ENCODE data around the gene SIX5.
A peak's percentile ranks its signal among the peaks of the same experiment; 100 is the strongest.

SIX5 gene

DNA sequence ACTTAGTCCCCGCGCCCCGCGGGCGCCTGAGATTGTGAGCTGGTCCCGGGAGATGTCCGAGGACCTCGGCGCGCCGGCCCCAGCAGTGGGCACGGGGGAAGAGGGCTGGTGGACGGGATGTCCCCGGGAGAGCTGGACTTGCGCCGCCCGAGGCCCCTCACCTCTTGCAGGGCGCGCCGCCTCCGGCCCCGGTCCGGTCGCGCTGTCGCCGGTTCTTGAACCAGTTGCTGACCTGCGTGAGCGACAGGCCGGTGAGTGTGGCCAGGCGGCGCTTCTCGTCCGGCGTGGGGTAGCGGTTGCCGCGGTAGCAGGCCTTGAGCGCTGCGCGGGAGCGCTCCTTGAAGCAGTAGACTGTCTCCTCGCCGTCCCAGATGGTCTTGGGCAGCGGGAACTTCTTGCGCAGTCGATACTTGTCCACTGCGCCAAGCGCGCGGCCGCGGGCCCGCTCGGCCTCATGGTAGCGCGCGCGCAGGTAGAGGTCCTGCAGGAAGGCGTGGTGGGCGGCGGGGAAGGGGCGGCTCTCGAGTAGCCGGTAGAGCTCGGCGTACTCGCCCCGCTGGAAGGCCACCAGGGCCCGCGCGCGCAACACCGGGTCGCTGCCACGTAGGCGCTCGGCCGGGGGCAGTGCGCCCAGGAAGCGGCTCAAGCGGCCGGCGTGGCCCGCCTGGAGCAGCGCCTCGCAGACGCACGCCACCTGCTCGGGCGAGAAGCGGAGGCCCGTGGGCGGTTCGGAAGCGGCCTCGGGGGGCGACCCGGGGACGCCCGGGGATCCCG, 984 bp downstream of the SIX5 start:
- Histone ChIP-seq H3K9me2 (replicated peaks; ENCODE audit: low read depth, low read length) (no peaks in the 10 kb centered on the region), H3K27me3 (ENCODE audit: insufficient read depth, low read length, poor library complexity, severe bottlenecking) (no peaks in the 10 kb centered on the region), H3K36me3 (ENCODE audit: insufficient read depth, low read length) (no peaks in the 10 kb centered on the region), H3K4me1 (ENCODE audit: insufficient read depth, low read length, poor library complexity, severe bottlenecking) (peaks cover 8% of the 10 kb centered on the region), H3K9ac (ENCODE audit: low read depth, low read length, poor library complexity, severe bottlenecking) (peak overlapping the region; percentile 89), H3F3A (ENCODE audit: low read depth) (no peaks in the 10 kb centered on the region), H4K20me1 (ENCODE audit: insufficient read depth, low read length, poor library complexity, severe bottlenecking) (no peaks in the 10 kb centered on the region), H2AFZ (ENCODE audit: low read length) (no peak overlapping the region), H3K79me2 (ENCODE audit: insufficient read depth, low read length) (peaks cover 9% of the 10 kb centered on the region), H3K4me3 (ENCODE audit: low read length, poor library complexity, severe bottlenecking) (peak overlapping the region; percentile 85), H3K9me3 (ENCODE audit: insufficient read depth, low read depth, low read length) (no peaks in the 10 kb centered on the region), H3K4me2 (ENCODE audit: low read depth, low read length, poor library complexity, severe bottlenecking) (peak overlapping the region; percentile 75)
- TF ChIP-seq EZH2phosphoT487 (IDR thresholded peaks at IDR 0.05; ENCODE audit: borderline replicate concordance): no peak
- TF ChIP-seq, protein P1, sequence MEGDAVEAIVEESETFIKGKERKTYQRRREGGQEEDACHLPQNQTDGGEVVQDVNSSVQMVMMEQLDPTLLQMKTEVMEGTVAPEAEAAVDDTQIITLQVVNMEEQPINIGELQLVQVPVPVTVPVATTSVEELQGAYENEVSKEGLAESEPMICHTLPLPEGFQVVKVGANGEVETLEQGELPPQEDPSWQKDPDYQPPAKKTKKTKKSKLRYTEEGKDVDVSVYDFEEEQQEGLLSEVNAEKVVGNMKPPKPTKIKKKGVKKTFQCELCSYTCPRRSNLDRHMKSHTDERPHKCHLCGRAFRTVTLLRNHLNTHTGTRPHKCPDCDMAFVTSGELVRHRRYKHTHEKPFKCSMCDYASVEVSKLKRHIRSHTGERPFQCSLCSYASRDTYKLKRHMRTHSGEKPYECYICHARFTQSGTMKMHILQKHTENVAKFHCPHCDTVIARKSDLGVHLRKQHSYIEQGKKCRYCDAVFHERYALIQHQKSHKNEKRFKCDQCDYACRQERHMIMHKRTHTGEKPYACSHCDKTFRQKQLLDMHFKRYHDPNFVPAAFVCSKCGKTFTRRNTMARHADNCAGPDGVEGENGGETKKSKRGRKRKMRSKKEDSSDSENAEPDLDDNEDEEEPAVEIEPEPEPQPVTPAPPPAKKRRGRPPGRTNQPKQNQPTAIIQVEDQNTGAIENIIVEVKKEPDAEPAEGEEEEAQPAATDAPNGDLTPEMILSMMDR (conservative IDR thresholded peaks at IDR 0.05; ENCODE audit: low read length): no peak

DNA sequence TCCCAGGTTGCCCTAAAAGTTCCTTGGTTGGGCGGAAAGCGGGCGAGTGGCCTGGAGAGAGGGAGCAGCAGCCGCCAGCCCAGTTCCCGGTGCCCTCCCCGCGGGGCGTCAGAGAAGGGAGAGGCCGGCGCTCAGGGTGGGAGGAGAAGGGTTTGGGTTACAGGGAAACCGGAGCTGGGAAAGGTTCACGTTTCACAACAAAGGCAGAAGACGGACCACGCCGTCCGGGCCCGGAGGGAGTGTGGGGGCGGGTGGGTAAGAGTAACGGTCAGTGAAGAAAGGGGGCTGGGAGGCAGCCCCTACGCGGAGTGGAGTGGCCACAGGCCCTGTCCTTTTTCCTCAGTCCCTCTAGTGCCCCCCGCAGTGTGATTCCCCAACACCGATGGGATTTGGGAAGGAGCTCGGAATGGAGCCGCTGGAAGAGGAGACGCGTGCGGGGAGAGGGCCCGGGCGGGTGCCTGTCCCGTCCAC, 1.6 kb downstream of the SIX5 start:
- Histone ChIP-seq H3K27me3 (ENCODE audit: insufficient read depth, low read length, poor library complexity, severe bottlenecking) (no peaks in the 10 kb centered on the region), H3K79me2 (ENCODE audit: insufficient read depth, low read length) (peaks cover 9% of the 10 kb centered on the region), H3K9me2 (replicated peaks; ENCODE audit: low read depth, low read length) (no peaks in the 10 kb centered on the region), H3K4me3 (ENCODE audit: low read length, poor library complexity, severe bottlenecking) (peak overlapping the region; percentile 85), H3K4me1 (ENCODE audit: insufficient read depth, low read length, poor library complexity, severe bottlenecking) (peaks cover 8% of the 10 kb centered on the region), H3K9me3 (ENCODE audit: insufficient read depth, low read depth, low read length) (no peaks in the 10 kb centered on the region), H3K4me2 (ENCODE audit: low read depth, low read length, poor library complexity, severe bottlenecking) (peak overlapping the region; percentile 75), H4K20me1 (ENCODE audit: insufficient read depth, low read length, poor library complexity, severe bottlenecking) (no peaks in the 10 kb centered on the region), H3K9ac (ENCODE audit: low read depth, low read length, poor library complexity, severe bottlenecking) (no peak overlapping the region), H3F3A (ENCODE audit: low read depth) (no peaks in the 10 kb centered on the region), H2AFZ (ENCODE audit: low read length) (no peak overlapping the region), H3K36me3 (ENCODE audit: insufficient read depth, low read length) (no peaks in the 10 kb centered on the region)
- no peak for TF ChIP-seq EZH2phosphoT487 (IDR thresholded peaks at IDR 0.05; ENCODE audit: borderline replicate concordance)
- TF ChIP-seq, protein P1 (conservative IDR thresholded peaks at IDR 0.05; ENCODE audit: low read length): no peak

DNA sequence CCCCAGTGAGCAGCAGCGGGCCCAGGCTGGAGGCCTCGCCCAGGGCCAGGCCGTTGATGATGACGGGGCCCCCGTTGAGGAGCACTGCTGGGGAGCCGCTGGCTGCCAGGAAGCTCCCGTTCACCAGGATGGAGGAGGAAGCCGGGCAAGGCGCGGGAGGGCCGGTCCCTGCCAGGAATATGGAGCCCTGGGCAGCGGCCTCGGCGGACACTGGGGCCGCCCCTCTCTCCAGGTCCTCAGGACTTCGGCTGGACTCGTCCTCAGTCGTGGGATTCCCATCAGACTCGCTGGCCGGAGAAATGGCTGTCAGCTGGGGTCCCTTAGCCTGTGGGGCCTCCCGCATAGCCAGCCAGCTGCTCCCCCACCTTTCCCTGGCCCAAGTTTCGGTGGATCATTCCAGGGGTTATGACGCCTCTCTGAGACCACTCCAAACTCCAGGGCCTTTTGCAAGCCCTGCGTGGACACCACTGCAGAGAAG, 2.1 kb downstream of the SIX5 start:
- Histone ChIP-seq H3K27me3 (ENCODE audit: insufficient read depth, low read length, poor library complexity, severe bottlenecking) (no peaks in the 10 kb centered on the region), H3K9me3 (ENCODE audit: insufficient read depth, low read depth, low read length) (no peaks in the 10 kb centered on the region), H3K9me2 (replicated peaks; ENCODE audit: low read depth, low read length) (no peaks in the 10 kb centered on the region), H2AFZ (ENCODE audit: low read length) (no peak overlapping the region), H4K20me1 (ENCODE audit: insufficient read depth, low read length, poor library complexity, severe bottlenecking) (no peaks in the 10 kb centered on the region), H3K79me2 (ENCODE audit: insufficient read depth, low read length) (peaks cover 9% of the 10 kb centered on the region), H3K36me3 (ENCODE audit: insufficient read depth, low read length) (no peaks in the 10 kb centered on the region), H3F3A (ENCODE audit: low read depth) (no peaks in the 10 kb centered on the region), H3K4me3 (ENCODE audit: low read length, poor library complexity, severe bottlenecking) (peak overlapping the region; percentile 85), H3K4me1 (ENCODE audit: insufficient read depth, low read length, poor library complexity, severe bottlenecking) (peaks cover 8% of the 10 kb centered on the region), H3K9ac (ENCODE audit: low read depth, low read length, poor library complexity, severe bottlenecking) (no peak overlapping the region), H3K4me2 (ENCODE audit: low read depth, low read length, poor library complexity, severe bottlenecking) (peak overlapping the region; percentile 75)
- TF ChIP-seq EZH2phosphoT487 (IDR thresholded peaks at IDR 0.05; ENCODE audit: borderline replicate concordance): no peak
- TF ChIP-seq, protein P1 (conservative IDR thresholded peaks at IDR 0.05; ENCODE audit: low read length): no peak

Measured in Loucy (cell line).